ENCODE measurements around the gene PLET1. TPM values are rescaled to one million over a fixed set of nuclear protein-coding genes. Genes with fewer than 3 reads are reported as not detected.

The PLET1 gene
- total and polyA plus RNA-seq, 2 donors (not counting 3 experiments of a cell fraction or from before 2014, with no cell fraction given) = not detected

- H3K36me3 ChIP-seq (ENCODE audit: control insufficient read depth in 2 of 2, extremely low read depth in 1 of 2, insufficient read depth in 2 of 2, low read length in 2 of 2) = no peaks in the 10 kb centered on the region
- H3K79me2 ChIP-seq (ENCODE audit: control insufficient read depth, insufficient read depth, low read length) = no peaks in the 10 kb centered on the region
- intact Hi-C loops (cut with micrococcal nuclease) = no loop called here
- DNase-seq (ENCODE audit: low read depth, low spot score) = no peak
- H3K4me3 ChIP-seq (replicated peaks in 1 of 3; ENCODE audit: insufficient read depth in 1 of 3, low read depth in 1 of 3, low read length in 3 of 3) = no peak overlapping the region
- H3K4me1 ChIP-seq (ENCODE audit: control insufficient read depth, extremely low read depth, insufficient read depth, low read length) = peaks cover 4% of the 10 kb centered on the region
- H2AFZ ChIP-seq (ENCODE audit: low read depth, low read length) = no peak overlapping the region
- ChIA-PET CTCF (no interaction called here), POLR2A (no interaction called here)
- dilution Hi-C loops (cut with MboI; ENCODE audit: extremely low pct_ligation_motif_present, low sequenced_read_pairs) = no loop called here
- BruUV-seq (replicated peaks) = no TSS peak
- H3K27me3 ChIP-seq (ENCODE audit: control insufficient read depth in 2 of 2, insufficient read depth in 2 of 2, low read length in 2 of 2) = no peaks in the 10 kb centered on the region
- H3K9me3 ChIP-seq (replicated peaks; ENCODE audit: control insufficient read depth, insufficient read depth, low read length) = no peaks in the 10 kb centered on the region
- no peak for TF ChIP-seq POLR2A (IDR thresholded peaks at IDR 0.05; ENCODE audit: low read depth, low read length)
- no peak for TF ChIP-seq FOS (IDR thresholded peaks at IDR 0.05; ENCODE audit: borderline replicate concordance, insufficient read depth, low read length)
- no peak for TF ChIP-seq CTCF (IDR thresholded peaks at IDR 0.05; ENCODE audit: extremely low read depth in 1 of 2, insufficient read depth in 1 of 2, low read depth in 1 of 2, low read length in 2 of 2)
- TF ChIP-seq POLR2AphosphoS5 (IDR thresholded peaks at IDR 0.05; ENCODE audit: insufficient read depth, low read depth, low read length) = no peak
- TF ChIP-seq, protein P1, sequence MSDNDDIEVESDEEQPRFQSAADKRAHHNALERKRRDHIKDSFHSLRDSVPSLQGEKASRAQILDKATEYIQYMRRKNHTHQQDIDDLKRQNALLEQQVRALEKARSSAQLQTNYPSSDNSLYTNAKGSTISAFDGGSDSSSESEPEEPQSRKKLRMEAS (IDR thresholded peaks at IDR 0.05; ENCODE audit: insufficient read depth, insufficient read length) = no peak
- TF ChIP-seq GATA2 (IDR thresholded peaks at IDR 0.05; ENCODE audit: insufficient read depth, insufficient read length, low read depth, low read length) = no peak
- TF ChIP-seq MYC (IDR thresholded peaks at IDR 0.05; ENCODE audit: low read depth, low read length) = no peak
- TF ChIP-seq EZH2 (IDR thresholded peaks at IDR 0.05; ENCODE audit: borderline replicate concordance, low read depth, low read length, severe bottlenecking) = no peak
- no peak for TF ChIP-seq JUN (IDR thresholded peaks at IDR 0.05; ENCODE audit: borderline replicate concordance, insufficient read depth, insufficient read length, low read depth)
- no peak overlapping the region for H3K27ac ChIP-seq (ENCODE audit: insufficient read depth, low read depth, low read length)
- no peaks in the 10 kb centered on the region for H4K20me1 ChIP-seq (replicated peaks; ENCODE audit: control insufficient read depth, extremely low read depth, insufficient read depth, low read length)
- H3K9me1 ChIP-seq (replicated peaks; ENCODE audit: control insufficient read depth, extremely low read depth, insufficient read depth, low read length) = no peaks in the 10 kb centered on the region
- FAIRE-seq = no peak
- H3K9ac ChIP-seq (replicated peaks; ENCODE audit: extremely low read depth, insufficient read depth, low read length) = no peak overlapping the region
- H3K4me2 ChIP-seq (ENCODE audit: insufficient read depth, low read length) = no peak overlapping the region
Observed at GRCh38 chr11:112307616-112308015, 47.0 kb upstream of the PLET1 start.

Data from endothelial cell of umbilical vein (primary cell).